Prostate gland (tissue), 2 donors: ENCODE results near the gene TMEM30A. TPM values are rescaled to one million over a fixed set of nuclear protein-coding genes. Genes with fewer than 3 reads are reported as not detected.

ENCODE experiments used
- DNase-seq: peaks from one replicate; pipeline ENCODE4 v3.0.0-alpha.2; 2019; ENCODE audit warnings: low spot score
- H3K27ac ChIP-seq, 2 donors: fragments of 200-600 bp; sonication (generic); 2 replicates each; pipeline ENCODE4 v1.5.1; 2017 to 2019
- H3K27me3 ChIP-seq: fragments of 200-600 bp; sonication (generic); replicated peaks from 2 replicates; pipeline ENCODE4 v1.5.1; 2019; ENCODE audit not compliant: insufficient read depth
- H3K36me3 ChIP-seq, 2 donors: fragments of 200-600 bp; sonication (generic); 1 replicate in 1 of 2; 2 replicates in 1 of 2; pipeline versions ENCODE4 v1.5.1 to v1.8.1; 2017 to 2019
- H3K4me1 ChIP-seq: fragments of 200-600 bp; sonication (generic); replicated peaks from 2 replicates; pipeline ENCODE4 v1.5.1; 2019
- H3K4me3 ChIP-seq, 2 donors: fragments of 200-600 bp; sonication (generic); 2 replicates each; pipeline ENCODE4 v1.5.1; 2017 to 2019
- H3K9me3 ChIP-seq: fragments of 200-600 bp; sonication (generic); 2 replicates; pipeline ENCODE4 v1.5.1; 2017
- POLR2A ChIP-seq: fragments of 450-650 bp; IDR thresholded peaks from one replicate; pipeline ENCODE4 v1.6.1; 2016; ENCODE audit warnings: antibody characterized with exemption, mild to moderate bottlenecking
- POLR2AphosphoS5 ChIP-seq: sonication (generic); formaldehyde crosslinking; IDR thresholded peaks from one replicate; pipeline ENCODE4 v1.6.1; 2017; ENCODE audit warnings: antibody characterized with exemption
- WGBS: methylation state at CpG from one replicate; pipeline ENCODE4 v1.1.5; 2018; 5-methylcytosine and 5-hydroxymethylcytosine counted together
- intact Hi-C: fragments of 100-400 bp; cut with DNase I; formaldehyde crosslinking; loops from one replicate; pipeline ENCODE4 v1.14.2; 2022
- total RNA-seq, 2 donors: library from RNA; depleted of rRNA; stranded (reverse); fragments of >200 nt; gene quantifications; one replicate each; pipeline ENCODE4 v1.1.0, GENCODE V29; 2016
- TF ChIP-seq, protein P1 (sequence below), 4 experiments: fragments of 200-600 bp in 2 of 4; fragments of 450-650 bp in 2 of 4; sonication (generic) in 2 of 4; IDR thresholded peaks; 1 replicate in 3 of 4; 2 replicates in 1 of 4; pipeline ENCODE4 v1.5.1; 2016 to 2019; ENCODE audit warnings: antibody characterized with exemption in 4 of 4, mild to moderate bottlenecking in 2 of 4, moderate library complexity in 2 of 4

Gene TMEM30A
- total RNA-seq, 2 donors from 2014 or later, result 60.5 to 82.3 TPM

DNA sequence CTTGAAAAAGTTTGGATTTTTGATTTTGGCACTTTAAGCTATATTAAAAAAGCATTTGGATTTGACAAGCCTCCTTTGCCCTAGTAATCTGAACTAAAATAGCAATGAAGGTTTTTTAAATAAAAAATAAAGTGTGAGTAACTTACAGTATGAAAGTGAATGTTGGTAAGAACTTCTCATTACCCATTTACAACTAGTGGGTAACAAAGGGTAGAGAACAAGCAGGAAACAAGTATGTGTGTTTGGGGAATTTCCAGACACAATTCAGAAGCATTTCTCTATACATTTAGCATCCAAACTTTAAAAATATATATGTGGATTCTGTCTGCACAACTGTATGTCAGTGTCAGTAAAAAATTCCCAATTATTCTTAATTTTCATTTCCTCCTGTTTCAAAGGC, 2.9 kb downstream of the TMEM30A start:
- intact Hi-C loops, result no loop called here
- TF ChIP-seq POLR2A (no peak), POLR2AphosphoS5 (no peak)
- TF ChIP-seq, protein P1, sequence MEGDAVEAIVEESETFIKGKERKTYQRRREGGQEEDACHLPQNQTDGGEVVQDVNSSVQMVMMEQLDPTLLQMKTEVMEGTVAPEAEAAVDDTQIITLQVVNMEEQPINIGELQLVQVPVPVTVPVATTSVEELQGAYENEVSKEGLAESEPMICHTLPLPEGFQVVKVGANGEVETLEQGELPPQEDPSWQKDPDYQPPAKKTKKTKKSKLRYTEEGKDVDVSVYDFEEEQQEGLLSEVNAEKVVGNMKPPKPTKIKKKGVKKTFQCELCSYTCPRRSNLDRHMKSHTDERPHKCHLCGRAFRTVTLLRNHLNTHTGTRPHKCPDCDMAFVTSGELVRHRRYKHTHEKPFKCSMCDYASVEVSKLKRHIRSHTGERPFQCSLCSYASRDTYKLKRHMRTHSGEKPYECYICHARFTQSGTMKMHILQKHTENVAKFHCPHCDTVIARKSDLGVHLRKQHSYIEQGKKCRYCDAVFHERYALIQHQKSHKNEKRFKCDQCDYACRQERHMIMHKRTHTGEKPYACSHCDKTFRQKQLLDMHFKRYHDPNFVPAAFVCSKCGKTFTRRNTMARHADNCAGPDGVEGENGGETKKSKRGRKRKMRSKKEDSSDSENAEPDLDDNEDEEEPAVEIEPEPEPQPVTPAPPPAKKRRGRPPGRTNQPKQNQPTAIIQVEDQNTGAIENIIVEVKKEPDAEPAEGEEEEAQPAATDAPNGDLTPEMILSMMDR (IDR thresholded peaks at IDR 0.05), result no peak
- H3K9me3 ChIP-seq, result no peaks in the 10 kb centered on the region

DNA sequence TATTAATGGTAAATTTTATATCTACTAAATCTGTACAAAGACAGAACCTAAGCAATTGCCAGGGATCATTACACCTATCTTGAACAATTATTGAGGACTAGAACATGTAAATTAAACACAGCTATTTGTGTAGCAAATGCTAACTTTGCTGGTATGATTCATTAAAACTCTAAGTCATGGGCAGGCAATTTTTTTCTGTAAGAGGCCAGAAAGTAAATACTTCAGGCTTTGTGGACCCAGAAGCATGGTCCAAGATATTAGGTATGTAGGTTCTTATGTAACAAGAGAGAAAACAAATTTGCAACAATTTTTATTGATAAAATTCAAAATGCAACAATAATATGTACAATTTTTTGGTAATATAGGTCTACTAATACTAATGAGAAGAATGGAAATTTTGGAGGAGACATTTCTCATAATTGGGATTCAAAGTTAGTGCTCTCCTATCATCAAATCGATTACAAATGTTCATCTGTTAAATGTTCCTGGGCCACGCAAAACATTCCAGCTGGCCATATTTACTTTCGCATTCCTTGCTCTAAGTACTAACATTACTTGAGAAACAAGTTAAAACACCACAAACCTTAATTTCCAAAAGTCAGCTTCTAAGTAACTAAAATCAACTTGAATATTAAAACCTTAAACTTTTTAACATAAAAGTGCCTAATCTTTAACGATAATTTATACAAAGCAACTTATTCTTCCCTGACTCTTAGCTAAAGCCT, 4.3 kb downstream of the TMEM30A start:
- no peak for DNase-seq
- TF ChIP-seq, protein P1 (IDR thresholded peaks at IDR 0.05), result no peak
- TF ChIP-seq POLR2AphosphoS5, result no peak
- no peak for TF ChIP-seq POLR2A
- 52% methylated on average over 4 of the region's 4 CpGs for WGBS
- intact Hi-C loops, result no loop called here
- no peaks in the 10 kb centered on the region for H3K4me1 ChIP-seq
- H3K27me3 ChIP-seq, result no peaks in the 10 kb centered on the region
- H3K27ac ChIP-seq, result no peak overlapping the region
- no peaks in the 10 kb centered on the region for H3K9me3 ChIP-seq
- H3K36me3 ChIP-seq, result no peaks in the 10 kb centered on the region
- no peak overlapping the region for H3K4me3 ChIP-seq

More for the DNA sequence above, 2.9 kb downstream of the TMEM30A start:
- Histone ChIP-seq H3K4me3 (no peak overlapping the region), H3K4me1 (no peaks in the 10 kb centered on the region), H3K27me3 (no peaks in the 10 kb centered on the region), H3K36me3 (no peaks in the 10 kb centered on the region), H3K27ac (no peak overlapping the region)
- no peak for DNase-seq

DNA sequence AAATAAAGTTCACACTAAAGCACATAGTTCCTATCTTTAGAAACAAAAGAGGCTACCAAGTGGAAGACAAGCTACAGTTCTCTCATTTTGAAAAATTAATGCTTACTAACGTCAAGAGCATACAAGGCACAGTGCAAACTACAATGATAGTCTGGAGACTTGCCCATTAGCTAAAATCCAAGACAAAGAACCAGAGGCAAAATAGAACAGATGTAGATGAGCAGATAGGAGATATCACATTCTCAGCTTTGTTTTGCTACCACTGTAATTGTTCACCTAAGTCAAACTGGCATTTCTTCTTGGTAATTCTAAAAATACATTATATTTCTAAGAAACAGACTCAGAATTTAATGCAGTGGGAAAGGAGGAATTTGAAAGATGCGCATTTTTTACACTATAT, 5.2 kb downstream of the TMEM30A start:
- intact Hi-C loops, result no loop called here
- TF ChIP-seq POLR2A (no peak), POLR2AphosphoS5 (no peak)
- TF ChIP-seq, protein P1 (IDR thresholded peaks at IDR 0.05), result no peak
- Histone ChIP-seq H3K9me3 (no peaks in the 10 kb centered on the region), H3K4me1 (no peaks in the 10 kb centered on the region), H3K36me3 (no peaks in the 10 kb centered on the region), H3K27me3 (no peaks in the 10 kb centered on the region), H3K4me3 (no peak overlapping the region), H3K27ac (no peak overlapping the region)
- 62% methylated on average over 2 of the region's 2 CpGs for WGBS
- no peak for DNase-seq

DNA sequence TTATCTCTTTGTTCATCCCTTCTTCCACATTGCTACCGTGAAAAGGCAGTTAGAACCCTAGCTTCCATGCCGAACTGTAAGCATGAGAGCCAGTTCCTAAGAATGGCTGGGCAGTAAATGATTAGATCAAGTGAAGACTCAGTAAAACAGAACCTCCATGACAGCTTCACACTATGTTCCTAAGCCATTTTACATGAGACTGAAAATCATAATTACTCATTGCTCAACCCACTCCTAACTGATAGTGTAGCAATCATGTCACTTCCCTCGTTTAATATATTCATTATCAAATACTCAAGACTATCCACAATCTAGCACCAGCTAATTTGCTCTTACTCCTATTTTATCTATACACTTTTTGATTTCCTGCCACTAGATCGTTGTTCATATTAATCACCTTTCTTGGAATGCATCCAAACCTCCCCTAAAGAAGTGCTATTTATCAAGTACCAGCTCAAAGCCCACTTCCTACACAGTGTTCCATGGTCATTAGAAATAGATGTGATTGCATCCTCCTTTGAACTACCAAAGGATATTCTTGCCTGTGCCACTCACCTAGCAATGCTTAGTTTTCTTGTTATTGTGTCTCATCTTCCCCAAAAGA, 6.0 kb downstream of the TMEM30A start:
- Histone ChIP-seq H3K9me3 (no peaks in the 10 kb centered on the region), H3K36me3 (no peaks in the 10 kb centered on the region), H3K27me3 (no peaks in the 10 kb centered on the region), H3K4me3 (no peak overlapping the region), H3K4me1 (no peaks in the 10 kb centered on the region), H3K27ac (no peak overlapping the region)
- intact Hi-C loops, result no loop called here
- no peak for DNase-seq
- TF ChIP-seq, protein P1 (IDR thresholded peaks at IDR 0.05), result no peak
- TF ChIP-seq POLR2AphosphoS5 (no peak), POLR2A (no peak)
- WGBS, result 68% methylated on average over 4 of the region's 4 CpGs

DNA sequence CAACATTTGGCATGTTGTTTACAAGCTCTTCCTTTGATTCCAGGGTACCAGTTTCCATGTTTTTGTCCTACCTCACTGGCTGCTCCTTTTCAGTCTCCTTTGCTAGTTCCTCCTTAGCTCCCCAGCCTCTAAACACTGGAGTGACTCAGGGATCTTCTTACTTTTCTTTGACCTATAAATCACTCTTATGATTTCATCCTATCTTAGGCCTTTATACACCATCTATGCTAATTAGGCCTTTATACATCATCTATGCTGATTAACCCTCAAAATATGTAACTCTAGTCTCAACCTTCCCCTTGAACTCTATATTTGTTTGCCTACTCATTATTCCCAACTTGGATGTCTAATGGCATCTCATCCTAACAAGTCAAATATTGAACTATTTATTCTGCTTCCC, 9.5 kb downstream of the TMEM30A start:
- intact Hi-C loops, result no loop called here
- TF ChIP-seq POLR2AphosphoS5 (no peak), POLR2A (no peak)
- TF ChIP-seq, protein P1 (IDR thresholded peaks at IDR 0.05), result no peak
- Histone ChIP-seq H3K4me3 (no peak overlapping the region), H3K4me1 (no peaks in the 10 kb centered on the region), H3K36me3 (no peaks in the 10 kb centered on the region), H3K9me3 (no peaks in the 10 kb centered on the region), H3K27ac (no peak overlapping the region), H3K27me3 (no peaks in the 10 kb centered on the region)
- no peak for DNase-seq
